Gastroesophageal sphincter (tissue), 3 donors: ENCODE measurements around the gene DNAJB7.

Experiments used
- CTCF ChIP-seq, 4 experiments: fragments of 200-600 bp in 2 of 4; fragments of 450-650 bp in 2 of 4; sonication (generic) in 1 of 4; IDR thresholded peaks; one replicate each; pipeline ENCODE4 v1.5.1; 2017 to 2019; ENCODE audit warnings: antibody characterized with exemption in 4 of 4, mild to moderate bottlenecking in 2 of 4, moderate library complexity in 2 of 4
- POLR2A ChIP-seq, 2 donors: fragments of 450-650 bp; IDR thresholded peaks; one replicate each; pipeline ENCODE4 v1.6.1; 2017; ENCODE audit warnings: antibody characterized with exemption in 2 of 2, mild to moderate bottlenecking in 2 of 2, moderate library complexity in 1 of 2
- POLR2AphosphoS5 ChIP-seq: sonication (generic); formaldehyde crosslinking; IDR thresholded peaks from one replicate; pipeline ENCODE4 v1.6.1; 2017; ENCODE audit warnings: antibody characterized with exemption

GRCh38 chr22:40838486-40838885 is 23.4 kb downstream of the DNAJB7 start:
- TF ChIP-seq POLR2A (IDR thresholded peaks at IDR 0.05) (no peak), CTCF (IDR thresholded peaks at IDR 0.05) (no peak), POLR2AphosphoS5 (no peak)
